GM19043 (cell line): ENCODE data around the gene SERPINB11.
"Not testable (repeated sequence)": the region's sequence is repeated elsewhere in the genome, so short reads cannot be mapped to it uniquely, and the experiment has no call there.

ENCODE experiments used
- ATAC-seq: cut with Tn5 transposase; IDR thresholded peaks from one replicate; pipeline ENCODE4 v1.9.1; 2021; ENCODE audit warnings: low read depth; ENCODE audit not compliant: unreplicated experiment

The SERPINB11 gene

DNA sequence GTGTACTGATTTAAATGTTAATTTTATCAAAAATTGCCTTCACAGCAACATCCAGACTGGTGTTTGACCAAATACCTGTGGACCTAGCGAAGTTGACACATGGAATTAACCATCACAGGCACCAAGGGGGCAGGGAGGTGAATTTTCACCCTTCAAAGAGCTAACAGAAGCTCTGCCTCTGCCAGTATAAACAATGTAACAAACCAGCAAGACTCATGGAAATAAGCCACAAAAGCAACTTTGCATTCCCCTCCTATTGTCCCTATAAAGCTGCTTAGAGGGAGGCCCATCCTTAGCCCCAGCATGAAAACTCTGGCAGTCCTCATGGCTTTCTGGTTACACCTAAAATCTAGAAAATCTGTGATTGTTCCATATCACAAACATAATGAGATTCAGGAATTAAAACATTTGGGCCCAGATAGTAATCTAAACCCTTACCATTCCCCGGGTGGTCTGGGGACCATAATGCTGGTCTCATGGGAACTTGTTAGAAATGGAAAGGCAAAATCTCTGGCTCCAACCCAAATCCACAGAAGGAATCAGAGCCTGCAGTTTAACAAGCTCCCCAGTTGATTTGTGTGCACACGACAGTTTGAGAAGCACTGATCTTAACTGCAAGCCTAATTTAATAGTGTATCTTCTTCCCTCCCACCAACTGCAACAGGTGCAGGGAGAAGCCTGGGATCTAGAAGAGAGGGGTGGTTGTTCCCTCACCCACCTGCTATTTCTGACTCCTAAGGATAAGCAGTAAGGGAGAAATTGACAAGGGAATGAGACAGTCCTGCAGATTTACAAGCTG, 23.1 kb downstream of the SERPINB11 start:
- no peak for ATAC-seq

DNA sequence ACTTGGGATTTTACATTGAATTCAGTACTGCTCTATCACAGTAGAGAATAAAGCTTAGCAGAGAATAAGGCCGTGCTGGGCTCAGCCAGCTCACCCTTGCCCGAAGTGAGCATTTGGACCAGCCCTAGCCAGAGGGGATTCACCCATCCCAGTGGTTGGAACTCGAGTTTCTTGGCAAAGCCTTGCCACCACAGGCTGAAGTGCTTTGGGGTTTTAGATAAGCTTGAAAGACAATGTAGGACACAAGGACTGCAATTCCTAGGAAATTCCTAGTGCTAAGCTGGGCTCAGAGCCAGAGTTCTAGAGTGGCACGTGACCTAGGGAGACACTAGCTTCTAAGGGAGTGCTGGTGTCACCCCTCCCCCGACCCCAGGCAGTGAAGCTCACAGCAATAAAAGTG, 28.0 kb downstream of the SERPINB11 start:
- no peak for ATAC-seq

DNA sequence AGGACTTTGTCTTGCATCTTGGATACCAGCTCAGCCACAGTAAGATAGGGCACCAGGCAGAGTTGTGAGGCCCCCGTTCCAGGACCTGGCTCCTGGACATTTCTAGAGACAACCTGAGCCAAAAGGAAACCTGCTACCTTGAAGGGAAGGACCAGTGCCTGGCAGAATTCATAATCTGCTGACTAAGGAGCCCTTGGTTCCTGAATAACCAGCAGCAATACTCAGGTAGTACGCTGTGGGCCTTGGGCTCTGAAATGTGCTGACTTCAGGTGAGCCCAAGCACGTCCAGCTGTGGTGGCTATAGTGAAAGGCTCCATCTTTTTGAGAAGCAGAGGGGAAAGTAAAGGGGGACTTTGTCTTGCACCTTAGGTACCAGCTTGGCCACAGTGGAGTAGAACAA, 28.5 kb downstream of the SERPINB11 start:
- no peak for ATAC-seq

DNA sequence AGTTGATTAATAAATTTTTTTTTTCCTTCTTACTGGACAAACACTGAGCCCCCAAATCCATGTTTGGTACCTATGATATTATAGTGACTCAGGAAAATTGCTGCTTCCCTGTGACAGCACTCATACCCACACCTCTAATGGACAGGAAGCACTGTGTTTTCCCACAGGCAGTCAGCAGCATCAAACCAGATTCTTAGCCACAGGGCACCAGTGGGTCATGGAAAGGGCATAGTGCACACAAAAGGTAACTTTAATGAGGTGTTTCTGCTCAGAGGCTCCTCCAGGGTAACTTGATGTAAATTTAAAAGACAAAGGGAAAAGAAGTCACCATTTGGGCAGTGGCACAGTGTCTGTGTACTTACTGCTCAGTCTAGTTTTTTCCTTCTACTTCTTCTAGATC, 34.1 kb downstream of the SERPINB11 start:
- no peak for ATAC-seq

DNA sequence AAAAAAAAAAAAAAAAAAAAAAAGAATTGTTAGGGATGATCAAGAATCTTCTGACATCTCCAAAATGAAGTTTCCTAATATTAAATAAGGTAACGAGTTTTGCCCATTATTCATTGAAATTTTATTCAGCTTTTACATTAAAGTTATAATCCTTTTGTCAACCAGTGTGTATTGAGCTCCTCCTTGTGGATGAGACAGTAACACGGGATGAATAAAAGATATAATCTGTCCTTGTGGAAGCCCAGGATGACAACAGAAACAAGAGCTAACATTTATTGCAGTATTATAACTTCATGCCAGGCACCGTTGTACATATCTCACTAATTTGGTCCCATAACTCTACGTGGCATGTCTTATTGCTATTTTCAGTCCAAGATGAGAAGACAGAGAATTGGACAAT, 39.0 kb downstream of the SERPINB11 start:
- ATAC-seq = no peak

DNA sequence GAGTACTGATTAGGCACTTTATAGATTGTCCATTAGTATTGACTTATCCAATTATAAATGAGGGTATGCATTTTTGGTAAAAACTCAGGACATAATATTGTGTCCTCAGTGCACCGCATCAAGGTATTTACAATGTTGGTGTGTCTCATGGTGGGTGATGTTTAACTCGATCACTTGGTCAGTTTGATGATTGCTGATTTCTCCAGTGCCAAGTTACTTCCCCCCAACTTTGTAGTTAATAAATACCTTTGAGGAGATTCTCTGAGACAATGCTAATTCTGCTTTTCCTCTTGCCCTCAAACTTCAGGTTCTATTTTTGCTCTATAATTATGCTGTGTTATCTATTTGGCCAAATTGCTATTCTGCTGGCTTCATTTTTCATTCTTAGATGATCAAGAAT, 44.2 kb downstream of the SERPINB11 start:
- ATAC-seq = no peak

DNA sequence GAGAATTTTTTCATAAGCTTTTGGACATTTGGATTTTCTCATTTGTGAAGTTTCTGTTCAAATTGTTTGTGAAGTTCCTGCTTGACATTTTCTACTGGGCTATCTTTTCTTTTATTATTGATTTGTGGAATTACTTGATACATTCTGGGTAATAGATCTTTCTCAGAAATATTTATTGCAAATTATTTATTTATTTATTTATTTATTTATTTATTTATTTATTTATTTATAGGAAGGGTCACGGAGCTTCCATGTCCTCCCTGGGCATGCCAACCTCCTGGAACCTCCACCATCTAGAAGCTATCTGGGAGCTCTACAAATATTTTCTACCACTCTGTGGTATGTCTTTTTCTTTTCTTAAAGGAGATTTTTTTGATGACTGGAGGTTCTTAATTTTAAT, 46.7 kb downstream of the SERPINB11 start:
- ATAC-seq = no peak

DNA sequence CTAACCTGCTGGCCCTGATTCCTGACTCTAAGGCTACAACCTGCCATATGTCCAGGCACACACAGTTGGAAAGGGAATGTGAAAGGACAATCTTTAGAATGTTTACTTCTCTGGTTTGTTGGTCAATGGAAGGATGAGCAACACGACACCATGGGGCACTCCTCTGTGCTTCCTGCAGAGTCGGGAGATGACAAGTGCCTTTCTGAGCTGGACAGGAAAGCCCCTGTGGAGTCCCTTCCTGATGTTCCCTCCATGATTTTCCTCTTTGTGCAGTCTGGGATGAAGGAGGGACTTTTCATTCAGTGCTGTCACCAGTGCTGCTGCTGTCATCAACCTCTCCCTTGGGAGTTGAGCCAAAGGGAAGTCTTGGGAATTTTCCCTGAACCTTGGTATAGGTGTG, 49.9 kb downstream of the SERPINB11 start:
- ATAC-seq = no peak

DNA sequence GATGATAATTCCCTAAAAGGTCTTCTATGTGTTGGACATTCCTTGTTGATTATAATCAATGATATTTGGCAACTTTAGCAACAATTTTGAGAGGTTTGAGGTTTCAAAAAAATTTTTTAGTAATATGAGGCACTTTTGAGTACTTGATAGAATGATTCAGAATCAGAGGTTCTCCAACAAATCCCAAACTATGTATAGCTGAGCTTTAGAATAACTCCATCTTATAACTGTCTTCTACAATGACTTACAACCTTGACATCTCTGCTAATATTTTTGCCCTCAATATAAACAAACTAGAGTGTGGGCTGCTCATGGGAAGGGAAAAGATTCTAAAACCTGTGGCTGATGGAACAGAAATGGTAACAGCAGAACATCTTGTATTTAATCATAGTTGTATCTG, 50.9 kb downstream of the SERPINB11 start:
- no peak for ATAC-seq

DNA sequence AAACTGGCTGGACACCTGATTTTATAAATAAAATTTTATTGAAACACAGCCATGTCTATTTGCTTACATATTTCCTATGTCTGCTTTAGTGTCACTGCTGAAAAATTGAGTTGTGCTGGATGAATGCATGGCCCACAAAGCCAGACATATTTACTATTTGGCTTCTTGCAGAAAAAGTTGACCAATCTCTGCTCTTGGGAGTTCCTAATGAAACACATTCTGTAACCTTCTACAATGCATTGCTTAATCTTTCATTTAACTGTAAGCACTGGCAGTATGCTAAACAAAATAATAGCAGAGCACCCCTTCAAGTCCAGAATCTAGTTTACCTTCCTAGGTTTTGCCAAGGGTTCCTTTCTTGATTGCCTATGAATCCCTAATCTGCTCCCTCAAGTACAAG, 54.8 kb downstream of the SERPINB11 start:
- ATAC-seq = no peak

DNA sequence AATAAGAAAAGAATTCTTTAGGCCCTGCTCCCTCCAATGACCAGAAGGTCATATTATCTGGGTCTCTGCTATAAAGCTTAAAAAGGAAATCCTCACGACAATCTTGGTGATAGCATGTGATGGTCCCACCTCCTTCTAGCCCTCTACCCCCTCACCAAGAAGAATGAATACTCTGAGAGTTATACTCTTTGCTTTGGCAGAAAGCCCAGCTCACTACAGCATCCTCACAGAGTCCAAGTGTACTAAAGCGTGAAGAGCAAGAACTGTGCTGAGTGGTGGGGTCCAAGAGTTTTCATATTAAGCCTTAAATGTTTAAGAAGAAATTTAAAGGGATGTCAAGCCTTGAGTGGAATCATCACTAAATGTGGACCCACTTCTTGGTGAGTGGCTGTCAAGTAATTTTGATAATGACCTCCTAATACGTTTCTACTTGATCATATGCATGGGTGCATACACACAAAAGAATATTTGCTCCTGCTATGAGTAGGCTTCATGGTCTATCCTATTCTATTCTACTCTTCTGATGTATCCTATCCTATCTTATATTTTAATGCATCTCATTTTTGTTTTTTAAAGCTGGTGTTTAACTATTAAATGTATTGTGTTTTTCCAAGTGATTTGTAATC, 56.0 kb downstream of the SERPINB11 start:
- no peak for ATAC-seq

DNA sequence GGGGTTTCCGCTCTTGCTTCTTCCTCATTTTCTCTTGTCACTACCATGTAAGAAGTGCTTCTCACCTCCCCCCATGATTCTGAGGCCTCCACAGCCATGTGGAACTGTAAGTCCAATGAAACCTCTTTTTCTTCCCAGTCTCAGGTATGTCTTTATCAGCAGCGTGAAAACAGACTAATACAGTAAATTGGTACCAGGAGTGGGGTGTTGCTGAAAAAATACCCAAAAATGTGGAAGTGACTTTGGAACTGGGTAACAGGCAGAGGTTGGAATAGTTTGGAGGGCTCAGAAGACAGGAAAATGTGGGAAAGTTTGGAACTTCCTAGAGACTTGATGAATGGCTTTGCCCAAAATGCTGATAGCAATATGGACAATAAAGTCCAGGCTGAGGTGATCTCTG, 57.0 kb downstream of the SERPINB11 start:
- not testable (repeated sequence) for ATAC-seq

DNA sequence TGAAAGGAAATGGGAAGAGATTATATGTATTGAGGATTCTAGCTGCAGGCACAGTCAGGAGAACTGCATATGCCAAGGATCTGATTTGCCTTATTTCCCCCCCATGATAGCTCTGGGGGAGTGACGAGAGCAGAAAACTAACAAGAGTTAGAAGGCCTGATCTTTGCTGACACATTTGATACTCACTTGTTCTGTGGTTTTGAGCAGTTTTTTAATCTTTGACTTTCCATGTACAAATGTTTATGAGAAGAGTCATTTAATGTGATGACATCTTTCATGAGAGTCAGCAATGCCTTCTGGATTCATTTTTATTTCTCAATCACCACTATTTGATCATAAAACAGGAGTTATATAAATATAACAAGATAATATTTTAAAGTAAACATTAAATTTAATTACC, 59.8 kb downstream of the SERPINB11 start:
- ATAC-seq = no peak

DNA sequence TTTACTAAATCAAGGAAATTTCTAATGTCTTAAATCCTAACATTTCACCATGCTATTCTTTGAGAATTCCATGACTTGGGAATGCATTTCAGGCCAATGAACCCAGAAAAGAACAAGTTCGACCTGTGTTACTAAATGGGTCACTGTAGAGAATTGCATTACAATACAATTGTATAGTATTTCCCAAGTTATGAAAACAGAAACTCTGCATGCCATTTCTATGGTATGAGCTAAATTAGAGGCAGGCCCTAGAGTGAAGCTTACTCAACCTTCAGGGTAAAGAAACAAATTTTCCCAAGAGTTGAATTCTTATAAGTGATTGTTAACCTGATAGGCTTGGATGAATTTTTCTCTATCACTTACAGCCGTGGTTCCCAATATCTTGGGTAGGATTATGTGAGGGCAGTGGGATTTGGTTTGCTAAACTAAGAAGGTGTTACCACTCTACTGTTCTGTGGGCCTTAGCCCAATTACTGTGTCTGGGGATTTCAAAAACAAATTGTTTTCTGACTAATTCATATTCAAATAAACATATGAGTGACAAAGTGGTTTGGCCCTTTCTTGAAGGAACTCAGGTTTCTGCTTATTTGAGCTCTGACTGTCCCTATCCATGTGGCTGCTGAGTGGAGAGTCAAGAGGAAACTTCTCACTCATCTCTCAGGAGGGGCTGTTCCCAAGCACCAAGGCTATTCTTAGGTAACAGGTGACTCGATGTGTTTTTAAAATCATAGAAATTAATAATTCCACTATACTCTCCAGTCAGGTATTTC, 61.3 kb downstream of the SERPINB11 start:
- no peak for ATAC-seq

DNA sequence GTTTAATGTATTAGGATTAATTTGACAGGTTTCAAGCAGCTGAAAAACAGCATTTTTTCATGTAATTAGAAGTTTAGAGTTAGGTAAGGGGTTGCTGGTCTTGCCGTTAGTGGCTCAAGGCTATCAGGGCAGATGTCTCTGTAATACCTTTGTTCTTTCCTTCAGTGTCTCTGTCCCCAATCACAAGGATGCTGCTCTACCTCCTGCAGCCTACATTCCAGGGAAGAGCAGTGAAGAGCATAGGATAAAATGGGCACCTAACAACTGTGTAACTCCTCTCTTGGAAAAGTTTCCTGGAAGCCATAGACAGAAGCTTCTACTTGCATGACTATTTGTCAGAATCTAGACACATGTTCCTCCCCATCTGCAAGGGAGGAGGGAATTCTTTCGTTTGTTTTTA, 63.1 kb downstream of the SERPINB11 start:
- no peak for ATAC-seq
